SK-N-SH (cell line): Measurements from ENCODE around the gene ST6GALNAC2.

Experiments
- EZH2phosphoT487 ChIP-seq: fragments of 200-600 bp; sonication (generic); IDR thresholded peaks from 2 replicates; pipeline ENCODE4 v1.6.1; 2017; ENCODE audit warnings: low read depth, mixed run types, mild to moderate bottlenecking, antibody characterized with exemption, moderate library complexity, borderline replicate concordance
- TAF1 ChIP-seq: IDR thresholded peaks from 2 replicates; pipeline ENCODE4 v1.6.1; 2012; ENCODE audit warnings: low read depth, mild to moderate bottlenecking, low read length, moderate library complexity, borderline replicate concordance
- TF ChIP-seq, protein P1 (sequence below): fragments of 200-600 bp; sonication (generic); IDR thresholded peaks from 2 replicates; pipeline ENCODE4 v1.6.1; 2017; ENCODE audit warnings: antibody characterized with exemption, mild to moderate bottlenecking, moderate library complexity

DNA sequence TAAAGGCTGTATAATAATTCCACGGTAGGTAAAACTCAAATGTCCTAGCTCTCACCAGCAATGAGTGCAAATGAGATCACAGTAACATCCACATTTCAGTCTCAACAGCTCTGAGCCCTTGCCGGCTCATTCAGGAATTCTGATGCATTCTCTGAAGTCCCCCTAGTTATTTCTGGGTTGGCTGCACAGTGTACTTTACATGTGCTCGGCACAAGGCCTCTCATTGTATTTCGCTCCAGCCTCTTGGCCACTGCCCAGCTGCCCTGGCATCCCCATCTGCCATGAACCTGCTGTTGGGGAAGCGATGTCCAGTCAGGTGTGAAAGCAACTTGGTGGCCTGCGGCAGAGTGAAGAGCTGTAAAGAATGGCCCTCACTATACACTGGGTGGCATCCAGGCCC, 31.5 kb downstream of the ST6GALNAC2 start:
- TF ChIP-seq, protein P1, sequence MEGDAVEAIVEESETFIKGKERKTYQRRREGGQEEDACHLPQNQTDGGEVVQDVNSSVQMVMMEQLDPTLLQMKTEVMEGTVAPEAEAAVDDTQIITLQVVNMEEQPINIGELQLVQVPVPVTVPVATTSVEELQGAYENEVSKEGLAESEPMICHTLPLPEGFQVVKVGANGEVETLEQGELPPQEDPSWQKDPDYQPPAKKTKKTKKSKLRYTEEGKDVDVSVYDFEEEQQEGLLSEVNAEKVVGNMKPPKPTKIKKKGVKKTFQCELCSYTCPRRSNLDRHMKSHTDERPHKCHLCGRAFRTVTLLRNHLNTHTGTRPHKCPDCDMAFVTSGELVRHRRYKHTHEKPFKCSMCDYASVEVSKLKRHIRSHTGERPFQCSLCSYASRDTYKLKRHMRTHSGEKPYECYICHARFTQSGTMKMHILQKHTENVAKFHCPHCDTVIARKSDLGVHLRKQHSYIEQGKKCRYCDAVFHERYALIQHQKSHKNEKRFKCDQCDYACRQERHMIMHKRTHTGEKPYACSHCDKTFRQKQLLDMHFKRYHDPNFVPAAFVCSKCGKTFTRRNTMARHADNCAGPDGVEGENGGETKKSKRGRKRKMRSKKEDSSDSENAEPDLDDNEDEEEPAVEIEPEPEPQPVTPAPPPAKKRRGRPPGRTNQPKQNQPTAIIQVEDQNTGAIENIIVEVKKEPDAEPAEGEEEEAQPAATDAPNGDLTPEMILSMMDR, result no peak
- TF ChIP-seq EZH2phosphoT487 (no peak), TAF1 (no peak)
